SKM-1 (cell line): ENCODE results near the gene MAP2K1.
A peak's percentile ranks its signal among the peaks of the same experiment; 100 is the strongest.
"Not testable (repeated sequence)": the region's sequence is repeated elsewhere in the genome, so short reads cannot be mapped to it uniquely, and the experiment has no call there.

Experiments used
- DNase-seq: peaks from one replicate; lab custom pipeline; 2025; ENCODE audit not compliant: unreplicated experiment; lab: John Stamatoyannopoulos, UW

Gene MAP2K1

DNA sequence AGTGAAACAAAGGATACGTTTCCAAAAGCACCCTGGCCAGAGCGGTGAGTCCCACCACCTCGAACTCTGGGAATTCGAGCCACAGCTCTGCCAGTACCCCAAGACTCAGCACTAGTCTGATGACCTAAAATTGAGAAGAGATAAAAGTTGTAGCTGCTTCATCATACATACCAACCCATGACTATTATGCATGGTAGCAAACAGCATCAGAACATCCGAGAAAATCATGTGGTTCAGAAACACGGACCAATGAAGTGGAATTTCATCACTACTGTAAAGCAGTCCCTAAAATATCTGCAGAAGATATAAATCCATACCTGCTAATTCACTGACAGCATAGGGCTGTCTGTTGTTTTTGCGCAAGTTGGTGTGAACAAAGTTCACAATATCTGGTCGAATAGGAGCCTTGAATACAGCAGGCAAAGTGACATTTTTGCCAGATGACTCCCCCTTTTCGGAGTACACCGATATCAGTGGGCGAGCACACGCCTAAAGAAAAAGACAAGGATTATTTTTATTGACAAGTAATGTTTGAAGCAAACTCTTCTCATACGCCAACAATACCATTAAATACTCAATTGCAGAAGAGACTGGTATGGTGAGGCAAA is 116.4 kb downstream of the MAP2K1 start:
- not testable (repeated sequence) for DNase-seq

DNA sequence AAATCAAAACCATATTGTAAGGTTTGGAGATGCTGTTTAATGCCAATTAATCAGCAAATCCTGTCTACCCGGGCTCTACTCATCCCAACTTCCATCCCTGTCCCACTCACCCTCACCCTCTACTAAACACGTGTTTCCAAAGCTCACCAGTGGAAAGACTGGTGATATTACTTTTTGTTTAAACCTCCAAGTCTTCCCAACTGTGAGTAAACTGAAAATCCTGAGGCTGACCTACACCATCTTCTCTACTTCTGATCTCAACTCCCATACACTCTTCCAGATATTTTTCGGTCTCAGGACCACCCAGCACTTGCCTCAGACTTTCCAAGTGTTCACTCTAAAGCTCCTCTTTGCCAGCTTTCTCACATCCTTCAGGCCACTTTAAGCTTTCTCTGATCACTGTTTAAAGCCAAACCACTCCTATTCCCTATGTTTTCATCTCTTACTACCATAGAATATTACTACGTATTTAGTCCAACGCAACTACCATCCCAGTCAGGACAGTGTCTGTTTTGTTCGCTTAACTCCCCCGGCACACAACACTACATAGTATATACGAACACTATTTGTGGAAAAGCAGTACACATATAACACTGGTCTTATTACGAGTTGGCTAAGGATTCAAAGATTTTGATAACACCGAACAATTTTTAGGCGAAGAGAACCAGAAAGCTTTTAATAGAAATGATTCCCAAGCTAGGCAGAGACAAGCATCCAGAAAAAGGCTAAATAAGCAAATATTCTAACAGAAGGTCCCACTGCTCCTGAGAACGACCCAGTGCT is 117.3 kb downstream of the MAP2K1 start:
- no peak for DNase-seq

DNA sequence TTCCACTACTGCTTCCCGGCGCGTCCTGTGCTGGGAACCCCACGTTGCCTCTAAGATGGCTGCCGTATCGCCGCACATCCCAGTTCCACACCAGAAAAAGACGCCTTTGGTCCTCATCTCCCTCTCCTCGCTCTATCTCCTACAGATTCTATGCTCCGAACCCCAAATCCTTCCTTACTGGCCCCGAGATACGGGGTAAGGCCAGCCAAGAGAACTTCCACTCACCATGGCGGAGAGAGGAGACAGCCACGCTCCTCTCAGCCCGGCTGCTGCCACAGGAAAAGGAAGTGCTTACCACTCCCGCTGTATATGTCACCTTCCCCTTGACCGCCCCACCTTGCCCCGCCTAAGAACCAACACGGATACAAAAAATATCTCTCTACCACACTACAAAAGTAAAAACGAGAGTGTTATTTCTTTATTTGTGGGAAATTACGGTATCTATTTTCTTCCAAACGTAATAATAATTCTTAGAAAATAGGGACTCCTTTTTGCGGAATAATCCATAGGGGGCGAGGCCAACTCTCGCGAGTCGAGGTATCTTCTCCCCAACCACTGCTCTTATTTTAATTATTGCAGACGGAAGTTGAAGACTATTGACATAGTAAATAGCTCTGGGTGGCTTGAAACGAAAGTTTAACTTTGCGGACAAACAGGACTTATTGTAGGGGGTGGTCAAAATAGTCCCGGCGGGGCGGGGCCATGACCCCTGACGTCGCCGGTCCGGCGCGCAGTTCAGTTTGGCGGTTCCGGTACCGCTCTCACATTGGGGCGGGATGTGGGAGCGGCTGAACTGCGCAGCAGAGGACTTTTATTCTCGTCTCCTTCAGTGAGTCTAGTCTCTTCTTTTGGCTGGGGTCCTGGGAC is 118.1 kb downstream of the MAP2K1 start, which contains the start of the genes RPL4 and ZWILCH:
TSS of gene RPL4 (minus strand) at position 293 of the 867 bp plus-strand sequence. CDS start at position 228, 65 bp downstream.
TSS of gene ZWILCH (plus strand) at position 764 of the 867 bp plus-strand sequence. CDS start at position 777, 13 bp downstream.
- DNase-seq = peak; percentile 75

DNA sequence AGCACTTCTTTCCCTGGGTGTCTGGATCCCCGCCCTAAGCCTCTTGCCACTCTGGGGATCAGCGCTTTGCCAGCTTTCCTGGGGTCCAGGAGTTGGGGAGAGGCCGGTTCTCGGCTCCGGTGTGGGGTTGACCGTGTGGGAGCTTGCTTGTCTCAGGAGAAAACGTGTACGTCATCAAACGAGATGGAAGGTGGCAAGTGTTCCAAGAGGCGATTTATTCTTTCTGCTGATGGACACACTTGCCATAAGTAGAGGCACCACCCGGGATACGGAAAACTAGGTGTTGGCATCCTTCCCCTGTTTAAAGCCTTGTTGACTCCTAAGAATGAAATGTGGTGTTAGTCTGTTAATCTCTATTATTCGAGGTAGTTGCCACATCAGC is 118.7 kb downstream of the MAP2K1 start:
- no peak for DNase-seq

DNA sequence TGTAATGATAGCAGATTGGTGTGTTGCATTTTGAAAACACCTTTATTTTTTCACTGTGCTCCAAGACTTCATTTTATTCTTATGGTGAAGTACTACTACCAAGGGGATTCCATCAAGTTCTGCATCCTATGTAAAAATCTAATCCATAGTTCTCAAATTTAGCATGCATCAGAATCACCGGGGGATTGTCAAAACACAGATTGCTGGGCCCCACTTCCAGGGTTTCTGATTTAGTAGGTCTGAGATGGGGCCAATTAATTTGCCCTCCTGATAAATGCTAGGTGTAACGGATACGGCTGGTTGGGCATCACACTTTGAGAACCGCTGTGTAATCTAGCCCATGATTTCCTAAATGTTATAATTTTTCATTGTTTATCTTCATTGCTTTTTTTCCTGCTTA is 119.1 kb downstream of the MAP2K1 start:
- no peak for DNase-seq

DNA sequence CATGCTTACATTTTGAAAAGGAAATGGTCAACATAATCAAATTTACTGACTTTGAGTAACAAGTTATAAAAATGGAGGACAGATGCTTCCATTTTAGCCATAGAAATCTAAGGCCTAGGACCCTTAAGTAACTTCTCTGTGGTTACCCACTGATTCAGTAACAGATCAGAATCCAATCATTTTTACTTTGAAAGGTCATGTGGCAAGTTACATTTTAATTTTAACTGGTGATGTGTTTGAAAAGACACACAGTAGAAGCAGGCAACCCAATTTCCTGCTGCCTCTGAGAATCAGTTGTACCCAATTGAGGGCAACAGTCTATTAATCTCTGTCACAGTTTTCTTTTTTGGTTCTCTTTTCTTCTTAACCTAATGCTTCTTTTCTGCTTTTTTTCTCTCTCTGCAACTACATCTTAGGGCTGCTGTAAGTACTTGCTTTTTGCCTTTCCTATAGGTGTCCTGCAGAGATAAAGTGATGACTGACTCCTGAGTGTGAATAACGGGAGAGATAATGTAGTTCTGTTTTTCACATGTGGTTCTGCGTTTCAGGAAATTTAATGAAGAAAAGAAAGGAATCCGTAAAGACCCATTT is 121.7 kb downstream of the MAP2K1 start:
- DNase-seq = no peak

DNA sequence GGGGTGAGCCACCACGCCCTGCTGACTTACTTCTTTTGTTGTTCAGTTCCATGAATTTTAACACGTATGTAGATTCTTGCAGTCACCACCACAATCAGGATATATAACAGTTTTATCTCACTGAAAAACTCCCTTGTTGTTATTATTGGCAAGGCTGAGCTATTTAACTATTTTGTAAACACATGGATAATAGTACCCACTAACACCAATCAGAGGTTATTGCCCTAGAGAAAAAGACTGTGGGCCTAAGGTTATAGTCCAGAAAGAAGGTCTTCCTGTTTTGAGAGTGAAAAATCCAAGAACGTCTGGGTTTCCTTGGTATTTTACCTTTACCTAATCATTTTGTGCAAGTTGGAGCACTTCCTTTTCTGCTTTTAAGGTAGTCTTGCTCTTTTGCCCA is 127.9 kb downstream of the MAP2K1 start:
- DNase-seq = no peak

DNA sequence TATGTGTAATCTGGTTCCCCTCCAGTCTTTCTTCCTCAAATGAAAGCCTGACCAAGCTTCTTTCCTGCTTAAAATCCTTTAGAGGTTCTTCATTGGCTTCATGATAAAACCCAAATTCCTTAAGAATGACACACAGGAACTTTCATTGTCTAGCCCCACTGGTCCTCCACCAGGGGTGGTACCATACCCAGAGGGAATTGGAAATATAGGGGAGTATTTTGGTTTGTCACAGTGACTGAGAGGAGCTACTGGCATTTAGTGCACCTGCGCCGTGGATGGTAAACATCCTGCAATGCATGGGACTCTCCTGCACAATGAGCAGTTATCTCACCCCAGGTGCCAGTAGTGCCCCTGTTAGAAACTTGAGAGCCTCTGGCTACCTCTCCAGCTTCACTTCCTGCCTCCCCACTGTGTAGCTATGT is 129.2 kb downstream of the MAP2K1 start:
- no peak for DNase-seq

DNA sequence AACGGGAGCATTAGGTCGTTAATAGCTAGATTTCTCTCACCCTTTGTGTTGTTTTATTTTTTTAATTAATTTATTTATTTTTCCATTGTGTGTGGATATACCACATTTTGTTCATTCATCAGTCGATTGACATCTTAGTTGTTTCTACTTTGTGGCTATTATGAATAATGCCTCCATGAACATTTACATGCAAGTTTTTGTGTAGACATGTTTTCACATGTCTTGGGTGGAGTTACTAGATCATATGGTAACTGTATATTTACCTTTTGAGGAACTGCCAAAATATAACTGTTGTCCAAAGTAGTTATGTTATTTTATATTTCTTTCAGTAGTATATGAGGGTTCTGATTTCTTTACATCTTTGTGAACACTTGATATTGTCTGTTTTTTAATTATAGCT is 137.2 kb downstream of the MAP2K1 start:
- no peak for DNase-seq

DNA sequence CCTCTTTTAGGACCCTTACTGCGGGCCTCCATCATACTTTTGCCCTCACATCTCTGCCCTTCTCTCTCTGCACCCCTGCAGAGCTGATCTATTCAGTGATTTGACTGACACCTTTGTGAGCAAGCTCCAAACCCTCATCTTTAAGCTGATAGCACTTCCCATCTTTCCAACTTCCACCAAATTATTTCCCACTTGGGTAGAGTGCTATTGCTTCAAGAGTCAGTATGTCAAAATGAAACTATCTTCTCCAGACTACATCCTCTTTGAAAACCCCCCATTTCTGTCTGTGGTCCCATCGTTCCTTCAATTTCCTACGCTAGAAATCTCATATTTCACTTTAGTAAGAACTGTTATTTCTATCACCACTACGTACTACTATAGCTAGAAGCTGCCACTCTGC is 138.1 kb downstream of the MAP2K1 start:
- no peak for DNase-seq

DNA sequence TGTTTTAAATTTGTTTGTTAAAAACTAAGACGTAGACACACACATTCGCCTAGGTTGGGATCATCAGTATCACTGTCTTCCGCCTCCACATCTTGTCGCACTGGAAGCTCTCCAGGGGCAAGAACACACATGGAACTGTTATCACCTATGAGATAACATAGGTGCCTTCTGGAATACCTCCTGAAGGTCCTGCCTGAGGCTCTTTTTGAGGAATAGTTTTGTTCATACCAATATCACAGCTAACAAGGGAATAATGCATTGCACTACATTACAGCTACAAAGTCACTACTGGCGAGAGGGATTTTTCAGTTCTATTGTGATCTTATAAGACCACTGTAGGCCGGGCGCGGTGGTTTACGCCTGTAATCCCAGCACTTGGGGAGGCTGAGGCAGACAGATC is 148.3 kb downstream of the MAP2K1 start:
- no peak for DNase-seq
